ENCODE results near the gene ALG14. TPM values are rescaled to one million over a fixed set of nuclear protein-coding genes. Genes with fewer than 3 reads are reported as not detected.

The ALG14 gene
- total and polyA plus RNA-seq, 2 donors (not counting 1 experiment from before 2014, with no cell fraction given), result 0.92 to 2.6 TPM

DNA sequence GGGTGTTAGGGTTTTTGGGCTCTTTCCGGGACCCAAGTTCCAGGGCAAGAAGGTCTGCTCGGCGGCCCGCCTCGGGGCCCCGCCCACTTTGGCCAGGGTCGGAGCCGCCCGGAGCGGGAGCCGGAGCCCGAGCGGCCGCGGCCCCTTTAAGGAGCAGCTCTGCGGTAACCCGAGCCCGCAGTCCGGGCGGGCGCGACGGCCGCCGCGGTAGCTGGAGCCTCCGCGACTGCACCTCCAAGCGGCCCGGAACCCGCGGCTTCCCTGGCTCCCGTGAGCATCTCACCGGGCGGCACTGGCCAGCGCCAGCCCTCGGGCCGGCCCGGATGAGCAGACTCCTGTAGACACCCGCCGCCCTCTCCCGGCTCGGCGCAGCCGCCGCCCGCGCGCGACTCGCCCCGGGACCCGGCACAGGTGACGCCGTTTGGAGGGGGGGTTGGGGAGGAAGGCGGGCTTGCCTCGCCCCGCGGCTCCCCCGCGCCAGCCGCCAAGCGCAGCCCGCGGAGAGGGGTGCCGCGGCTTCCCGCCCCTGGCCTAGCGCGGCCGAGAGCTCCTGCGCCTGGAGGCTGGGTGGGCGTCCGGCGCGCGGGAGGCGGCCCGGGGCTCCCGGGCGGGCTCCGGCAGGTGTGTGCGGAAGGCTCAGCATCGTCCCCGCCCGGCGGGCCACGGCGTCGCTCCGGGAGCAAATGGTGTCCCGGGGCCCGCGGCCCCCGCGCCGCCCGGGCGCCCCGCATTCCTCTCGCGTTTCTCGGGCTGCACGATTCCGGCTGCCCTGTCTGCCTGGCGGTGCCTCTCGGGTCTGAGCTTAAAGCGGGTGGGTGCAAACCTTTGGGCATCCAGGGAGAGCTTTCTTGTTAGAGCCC, 44.7 kb upstream of the ALG14 start, which contains the start of gene TLCD4:
TLCD4 (plus strand) TSS at position 149 of the 860 bp plus-strand sequence. CDS start 26,547 bp downstream, outside the sequence.
- DNase-seq (peak; percentile 65), ATAC-seq (ENCODE audit: low read depth) (peak; percentile 58)
- H3K4me1 ChIP-seq (ENCODE audit: control insufficient read depth in 2 of 2, insufficient read depth in 2 of 2, low read length in 2 of 2), result peaks cover 5 to 10% of the 10 kb centered on the region in 2 donors
- H3K9me3 ChIP-seq (ENCODE audit: control extremely low read depth in 1 of 3, control insufficient read depth in 2 of 3, insufficient read depth in 1 of 3, low read length in 2 of 3), result peaks cover 0 to 3% (median 0%) of the 10 kb centered on the region in 3 donors
- no peaks in the 10 kb centered on the region for H3K79me2 ChIP-seq (ENCODE audit: control insufficient read depth, insufficient read depth, low read length)
- H2AFZ ChIP-seq (ENCODE audit: insufficient read depth, low read depth, low read length, poor library complexity, severe bottlenecking), result peak within 1 kb of the TSS; percentile 92
- POLR2A ChIA-PET, result interaction anchor here (0.6 to 1.7 kb wide), 2 partner anchors 106 to 116 kb away, joined by 6 to 12 read pairs; partner anchors contain the start of gene RWDD3
- H3K4me3 ChIP-seq (ENCODE audit: control extremely low read depth in 1 of 5, extremely low read depth in 1 of 5, insufficient read depth in 1 of 5, low read depth in 2 of 5, low read length in 4 of 5), result peak within 1 kb of the TSS; percentile 19 to 88 (median 74)
- H3K9ac ChIP-seq (ENCODE audit: low read length), result peak within 1 kb of the TSS; percentile 82
- peaks cover 0 to 29% (median 18%) of the 10 kb centered on the region in 4 experiments for H3K27me3 ChIP-seq (replicated peaks in 1 of 4; ENCODE audit: control extremely low read depth in 1 of 4, control insufficient read depth in 3 of 4, insufficient read depth in 4 of 4, low read length in 3 of 4)
- H4K20me1 ChIP-seq (ENCODE audit: control insufficient read depth, insufficient read depth, low read length, poor library complexity, severe bottlenecking), result no peaks in the 10 kb centered on the region
- under 1% methylated on average over 108 of the region's 108 CpGs for WGBS (ENCODE audit: insufficient coverage)
- peak within 1 kb of the TSS in 1 of 2 donors; percentile 35 for H3K27ac ChIP-seq (ENCODE audit: low read length in 2 of 2)
- H3K4me2 ChIP-seq (replicated peaks; ENCODE audit: low read depth, low read length, poor library complexity, severe bottlenecking), result peak within 1 kb of the TSS; percentile 94
- no peak for TF ChIP-seq EZH2 (IDR thresholded peaks at IDR 0.05; ENCODE audit: borderline replicate concordance, insufficient read depth, low read depth, low read length, poor library complexity, severe bottlenecking)
- TF ChIP-seq, protein P1, sequence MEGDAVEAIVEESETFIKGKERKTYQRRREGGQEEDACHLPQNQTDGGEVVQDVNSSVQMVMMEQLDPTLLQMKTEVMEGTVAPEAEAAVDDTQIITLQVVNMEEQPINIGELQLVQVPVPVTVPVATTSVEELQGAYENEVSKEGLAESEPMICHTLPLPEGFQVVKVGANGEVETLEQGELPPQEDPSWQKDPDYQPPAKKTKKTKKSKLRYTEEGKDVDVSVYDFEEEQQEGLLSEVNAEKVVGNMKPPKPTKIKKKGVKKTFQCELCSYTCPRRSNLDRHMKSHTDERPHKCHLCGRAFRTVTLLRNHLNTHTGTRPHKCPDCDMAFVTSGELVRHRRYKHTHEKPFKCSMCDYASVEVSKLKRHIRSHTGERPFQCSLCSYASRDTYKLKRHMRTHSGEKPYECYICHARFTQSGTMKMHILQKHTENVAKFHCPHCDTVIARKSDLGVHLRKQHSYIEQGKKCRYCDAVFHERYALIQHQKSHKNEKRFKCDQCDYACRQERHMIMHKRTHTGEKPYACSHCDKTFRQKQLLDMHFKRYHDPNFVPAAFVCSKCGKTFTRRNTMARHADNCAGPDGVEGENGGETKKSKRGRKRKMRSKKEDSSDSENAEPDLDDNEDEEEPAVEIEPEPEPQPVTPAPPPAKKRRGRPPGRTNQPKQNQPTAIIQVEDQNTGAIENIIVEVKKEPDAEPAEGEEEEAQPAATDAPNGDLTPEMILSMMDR (IDR thresholded peaks at IDR 0.05), result no peak
- no peaks in the 10 kb centered on the region for H3K36me3 ChIP-seq (replicated peaks in 1 of 2; ENCODE audit: control extremely low read depth in 1 of 2, control insufficient read depth in 1 of 2, extremely low read depth in 1 of 2, insufficient read depth in 2 of 2, low read length in 1 of 2)
- Mint-ChIP-seq H3K4me1 (peaks cover 11% of the 10 kb centered on the region), H3K27me3 (peaks cover 44% of the 10 kb centered on the region), H3K9me3 (ENCODE audit: insufficient read depth) (no peaks in the 10 kb centered on the region), H3K4me3 (peak within 1 kb of the TSS; percentile 97), H3K27ac (peak within 1 kb of the TSS; percentile 90)
- CTCF ChIA-PET, result interaction anchor here (0.9 to 4.4 kb wide), 11 partner anchors 19 to 118 kb away, joined by 3 to 36 read pairs (median 3); partner anchors contain the start of genes ALG14 and RWDD3
- intact Hi-C loops (cut with micrococcal nuclease), result loop anchor here (2.0 kb wide), 1 partner anchor 45 kb away; the partner anchor contains the start of gene ALG14
